Loucy (cell line): ENCODE results near the gene RPE.

Source experiments
- H2AFZ ChIP-seq: fragments of 200-600 bp; sonication (generic); 2 replicates; pipeline ENCODE4 v1.6.0; 2016; ENCODE audit warnings: antibody characterized with exemption, mild to moderate bottlenecking, low read length, moderate library complexity
- H3F3A ChIP-seq: fragments of 200-600 bp; 2 replicates; pipeline ENCODE4 v1.6.0; 2016; ENCODE audit warnings: antibody characterized with exemption, low read depth, mild to moderate bottlenecking
- H3K27me3 ChIP-seq: fragments of 200-600 bp; sonication (generic); 2 replicates; pipeline ENCODE4 v1.6.1; 2014; ENCODE audit warnings: low read length, mild to moderate bottlenecking; ENCODE audit not compliant: insufficient read depth, poor library complexity, severe bottlenecking
- H3K36me3 ChIP-seq: fragments of 200-600 bp; sonication (generic); 2 replicates; pipeline ENCODE4 v1.6.1; 2016; ENCODE audit warnings: low read length; ENCODE audit not compliant: insufficient read depth
- H3K4me1 ChIP-seq: fragments of 200-600 bp; sonication (generic); 2 replicates; pipeline ENCODE4 v1.5.1; 2014; ENCODE audit warnings: low read length, mild to moderate bottlenecking; ENCODE audit not compliant: insufficient read depth, poor library complexity, severe bottlenecking
- H3K4me2 ChIP-seq: fragments of 200-600 bp; sonication (generic); 2 replicates; pipeline ENCODE4 v1.6.0; 2014; ENCODE audit warnings: antibody characterized with exemption, low read length, low read depth, mild to moderate bottlenecking; ENCODE audit not compliant: poor library complexity, severe bottlenecking
- H3K4me3 ChIP-seq: fragments of 200-600 bp; sonication (generic); 2 replicates; pipeline ENCODE4 v1.5.1; 2014; ENCODE audit warnings: low read length, mild to moderate bottlenecking, mixed read lengths; ENCODE audit not compliant: poor library complexity, severe bottlenecking
- H3K79me2 ChIP-seq: fragments of 200-600 bp; sonication (generic); 2 replicates; pipeline ENCODE4 v1.6.1; 2014; ENCODE audit warnings: low read length; ENCODE audit not compliant: insufficient read depth
- H3K9ac ChIP-seq: fragments of 200-600 bp; sonication (generic); 2 replicates; pipeline ENCODE4 v1.6.0; 2014; ENCODE audit warnings: mild to moderate bottlenecking, low read depth, low read length, moderate library complexity; ENCODE audit not compliant: poor library complexity, severe bottlenecking
- H3K9me2 ChIP-seq: fragments of 200-600 bp; sonication (generic); replicated peaks from 2 replicates; pipeline ENCODE4 v1.6.1; 2016; ENCODE audit warnings: low read depth, low read length, mixed read lengths
- H3K9me3 ChIP-seq: fragments of 200-600 bp; sonication (generic); 2 replicates; pipeline ENCODE4 v1.6.1; 2014; ENCODE audit warnings: mild to moderate bottlenecking, antibody characterized with exemption, low read length, low read depth; ENCODE audit not compliant: insufficient read depth
- H4K20me1 ChIP-seq: fragments of 200-600 bp; sonication (generic); 2 replicates; pipeline ENCODE4 v1.6.0; 2014; ENCODE audit warnings: antibody characterized with exemption, low read length, mild to moderate bottlenecking; ENCODE audit not compliant: insufficient read depth, poor library complexity, severe bottlenecking
- EZH2phosphoT487 ChIP-seq: fragments of 200-600 bp; IDR thresholded peaks from 2 replicates; pipeline ENCODE4 v1.6.1; 2018; ENCODE audit warnings: antibody characterized with exemption, mild to moderate bottlenecking, moderate library complexity, borderline replicate concordance
- TF ChIP-seq, protein P1 (sequence below): fragments of 200-600 bp; sonication (generic); conservative IDR thresholded peaks from 2 replicates; pipeline ENCODE4 v1.5.1; 2014; ENCODE audit warnings: mild to moderate bottlenecking, antibody characterized with exemption, low read length

The RPE gene

GRCh38 chr2:209960045-209960444 lies 42.4 kb upstream of the RPE start:
- Histone ChIP-seq H3F3A (no peaks in the 10 kb centered on the region), H3K4me1 (no peaks in the 10 kb centered on the region), H3K79me2 (no peaks in the 10 kb centered on the region), H3K27me3 (no peaks in the 10 kb centered on the region), H4K20me1 (no peaks in the 10 kb centered on the region), H3K9me3 (no peaks in the 10 kb centered on the region), H3K9ac (no peak overlapping the region), H3K4me2 (no peak overlapping the region), H3K4me3 (no peak overlapping the region), H3K36me3 (no peaks in the 10 kb centered on the region), H3K9me2 (no peaks in the 10 kb centered on the region), H2AFZ (no peak overlapping the region)
- TF ChIP-seq EZH2phosphoT487, result no peak
- TF ChIP-seq, protein P1, sequence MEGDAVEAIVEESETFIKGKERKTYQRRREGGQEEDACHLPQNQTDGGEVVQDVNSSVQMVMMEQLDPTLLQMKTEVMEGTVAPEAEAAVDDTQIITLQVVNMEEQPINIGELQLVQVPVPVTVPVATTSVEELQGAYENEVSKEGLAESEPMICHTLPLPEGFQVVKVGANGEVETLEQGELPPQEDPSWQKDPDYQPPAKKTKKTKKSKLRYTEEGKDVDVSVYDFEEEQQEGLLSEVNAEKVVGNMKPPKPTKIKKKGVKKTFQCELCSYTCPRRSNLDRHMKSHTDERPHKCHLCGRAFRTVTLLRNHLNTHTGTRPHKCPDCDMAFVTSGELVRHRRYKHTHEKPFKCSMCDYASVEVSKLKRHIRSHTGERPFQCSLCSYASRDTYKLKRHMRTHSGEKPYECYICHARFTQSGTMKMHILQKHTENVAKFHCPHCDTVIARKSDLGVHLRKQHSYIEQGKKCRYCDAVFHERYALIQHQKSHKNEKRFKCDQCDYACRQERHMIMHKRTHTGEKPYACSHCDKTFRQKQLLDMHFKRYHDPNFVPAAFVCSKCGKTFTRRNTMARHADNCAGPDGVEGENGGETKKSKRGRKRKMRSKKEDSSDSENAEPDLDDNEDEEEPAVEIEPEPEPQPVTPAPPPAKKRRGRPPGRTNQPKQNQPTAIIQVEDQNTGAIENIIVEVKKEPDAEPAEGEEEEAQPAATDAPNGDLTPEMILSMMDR, result no peak

DNA sequence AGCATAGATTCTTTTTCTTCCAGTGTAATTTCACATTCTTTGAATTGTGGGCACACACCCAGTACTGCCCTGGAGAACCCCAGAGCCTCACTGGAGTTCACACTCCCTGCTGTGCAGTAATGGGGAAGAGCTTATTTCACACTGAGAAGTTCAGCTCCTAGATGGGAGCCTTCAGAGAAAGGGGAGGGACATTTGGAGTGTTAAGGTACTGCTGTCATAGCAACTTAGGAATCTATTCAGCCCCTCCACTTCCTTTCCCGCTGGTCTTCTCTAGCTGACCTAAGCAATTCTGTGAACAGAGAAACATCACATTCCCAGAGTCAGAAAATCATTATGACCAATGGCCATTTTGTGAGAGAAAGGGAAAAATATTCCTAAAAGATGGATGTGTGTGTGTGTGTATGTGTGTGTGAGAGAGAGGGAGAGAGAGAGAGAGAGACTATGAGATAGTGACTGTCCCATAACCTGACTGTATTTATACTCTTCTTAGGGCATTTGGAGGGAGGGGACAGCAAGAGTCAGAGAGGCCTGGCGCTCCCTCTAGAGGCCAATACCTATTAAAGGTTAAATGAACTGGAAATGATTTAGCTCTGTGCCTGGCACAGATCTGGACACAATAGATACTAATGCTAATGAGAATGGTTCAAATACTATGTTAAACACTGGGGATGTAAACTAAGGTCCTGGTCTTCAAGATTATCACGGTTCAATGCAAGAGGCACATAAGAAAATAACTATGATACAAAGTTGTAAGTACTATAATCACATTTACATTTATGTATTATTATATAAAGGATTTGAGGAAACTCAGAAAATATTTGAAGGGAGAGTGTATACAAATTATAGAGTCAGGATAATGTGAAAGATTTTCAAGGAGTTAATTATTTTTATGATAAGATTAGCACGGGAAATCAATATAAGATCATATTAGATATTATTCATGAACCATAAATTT lies 41.5 kb upstream of the RPE start:
- Histone ChIP-seq H3K36me3 (no peaks in the 10 kb centered on the region), H3K9me3 (no peaks in the 10 kb centered on the region), H3K4me3 (no peak overlapping the region), H3F3A (no peaks in the 10 kb centered on the region), H3K4me1 (no peaks in the 10 kb centered on the region), H3K4me2 (no peak overlapping the region), H3K79me2 (no peaks in the 10 kb centered on the region), H3K9ac (no peak overlapping the region), H2AFZ (peak overlapping the region; percentile 4; the same call in 1 of the 2 replicates), H4K20me1 (no peaks in the 10 kb centered on the region), H3K27me3 (no peaks in the 10 kb centered on the region), H3K9me2 (no peaks in the 10 kb centered on the region)
- TF ChIP-seq EZH2phosphoT487, result no peak
- TF ChIP-seq, protein P1, result peak; percentile 78

DNA sequence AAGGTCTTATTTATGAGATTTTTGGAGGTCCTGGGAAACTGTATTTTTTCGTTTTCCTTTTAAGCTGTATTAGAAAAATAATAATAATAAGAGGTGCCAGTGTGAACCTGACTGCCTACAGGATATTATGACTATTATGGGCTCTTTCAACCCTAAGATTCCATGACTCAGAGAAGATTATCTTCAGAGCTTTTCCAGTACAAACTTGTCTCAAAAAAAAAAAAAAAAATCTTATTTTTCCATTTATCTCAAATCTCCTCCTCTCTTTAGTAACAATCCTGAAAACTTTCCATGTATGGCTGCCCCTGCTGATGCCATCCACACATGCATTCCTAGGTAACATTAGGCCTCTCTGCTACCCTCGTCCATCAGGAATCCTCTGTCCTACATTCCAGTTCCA lies 36.7 kb upstream of the RPE start:
- Histone ChIP-seq H3K4me3 (no peak overlapping the region), H3K9me3 (no peaks in the 10 kb centered on the region), H3K79me2 (no peaks in the 10 kb centered on the region), H3K4me2 (no peak overlapping the region), H2AFZ (no peak overlapping the region), H3K9me2 (no peaks in the 10 kb centered on the region), H3K4me1 (no peaks in the 10 kb centered on the region), H4K20me1 (no peaks in the 10 kb centered on the region), H3K9ac (no peak overlapping the region), H3K27me3 (no peaks in the 10 kb centered on the region), H3K36me3 (no peaks in the 10 kb centered on the region), H3F3A (no peaks in the 10 kb centered on the region)
- TF ChIP-seq, protein P1, result no peak
- no peak for TF ChIP-seq EZH2phosphoT487
